GM12878 (cell line): ENCODE measurements around the gene TCHP. TPM values are rescaled to one million over a fixed set of nuclear protein-coding genes. Genes with fewer than 3 reads are reported as not detected.
A peak's percentile ranks its signal among the peaks of the same experiment; 100 is the strongest.

Experiments used
- ATAC-seq: fragments of 200-7000 bp; cut with Tn5 transposase; 3 replicates; pipeline ENCODE4 v1.9.1; 2020; ENCODE audit warnings: mild to moderate bottlenecking, moderate library complexity
- BruUV-seq: library from RNA; stranded (reverse); fragments of 400-500 nt; replicated peaks from 2 replicates; lab custom pipeline; 2021; lab: Mats Ljungman, UMichigan
- CTCF ChIA-PET: fragments of 300-600 bp; sonication (Branson Sonifier 250); formaldehyde crosslinking; extraction: SDS; loops from one replicate; lab custom pipeline; 2021; ENCODE audit warnings: inconsistent platforms; lab: Yijun Ruan, JAX
- POLR2A ChIA-PET: fragments of 350-600 bp; formaldehyde crosslinking; extraction: SDS; loops from one replicate; lab custom pipeline; 2021; ENCODE audit warnings: inconsistent platforms; lab: Charles Lee
- RAD21 ChIA-PET: fragments of 300-600 bp; sonication (Branson Sonifier 250); formaldehyde crosslinking; loops from one replicate; lab custom pipeline; 2023; ENCODE audit warnings: antibody characterized with exemption; ENCODE audit not compliant: unreplicated experiment; lab: Charles Lee
- SMC1A ChIA-PET: fragments of 300-600 bp; sonication (Branson Sonifier 250); formaldehyde crosslinking; loops from one replicate; lab custom pipeline; 2023; ENCODE audit not compliant: unreplicated experiment, uncharacterized antibody; lab: Charles Lee
- DNase-seq: peaks from one replicate; pipeline ENCODE4 v3.0.0-alpha.2; 2011; ENCODE audit warnings: low read depth, low spot score
- FAIRE-seq: peaks from 3 replicates; lab custom pipeline; 2011; peaks lifted over from hg19 to GRCh38; lab: Jason Lieb, UNC
- H2AFZ ChIP-seq: 2 replicates; pipeline ENCODE4 v1.6.0; 2011; ENCODE audit warnings: low read depth, low read length, control low read depth; ENCODE audit not compliant: control insufficient read depth
- H3K27ac ChIP-seq: 2 replicates; pipeline ENCODE4 v1.5.1; 2011; ENCODE audit warnings: control low read depth; ENCODE audit not compliant: control insufficient read depth, insufficient read depth
- H3K27me3 ChIP-seq, 2 experiments: replicated peaks in 1 of 2; 2 replicates each; pipeline versions ENCODE4 v1.6.0 to v1.6.1; 2011; ENCODE audit warnings: low read length in 1 of 2; ENCODE audit not compliant: control insufficient read depth in 2 of 2, insufficient read depth in 2 of 2
- H3K36me3 ChIP-seq, 2 experiments: 2 replicates each; pipeline ENCODE4 v1.5.1; 2011; ENCODE audit warnings: low read length in 1 of 2; ENCODE audit not compliant: control insufficient read depth in 2 of 2, insufficient read depth in 2 of 2
- H3K4me1 ChIP-seq: 2 replicates; pipeline ENCODE4 v1.6.1; 2011; ENCODE audit warnings: mild to moderate bottlenecking, low read length, moderate library complexity, mixed read lengths; ENCODE audit not compliant: control insufficient read depth, insufficient read depth
- H3K4me2 ChIP-seq: 2 replicates; pipeline ENCODE4 v1.6.0; 2011; ENCODE audit warnings: control low read depth; ENCODE audit not compliant: control insufficient read depth, insufficient read depth
- H3K4me3 ChIP-seq: fragments of 200-600 bp; sonication (generic); 2 replicates; pipeline ENCODE4 v1.5.1; 2016
- H3K79me2 ChIP-seq: 2 replicates; pipeline ENCODE4 v1.6.0; 2011; ENCODE audit warnings: low read length; ENCODE audit not compliant: control insufficient read depth, insufficient read depth
- H3K9ac ChIP-seq: 2 replicates; pipeline ENCODE4 v1.8.0; 2011; ENCODE audit warnings: low read length, control low read depth, mixed read lengths; ENCODE audit not compliant: control insufficient read depth, insufficient read depth
- H3K9me3 ChIP-seq: replicated peaks from 3 replicates; pipeline ENCODE4 v1.5.1; 2011; ENCODE audit warnings: mild to moderate bottlenecking, low read length; ENCODE audit not compliant: control insufficient read depth, insufficient read depth
- H4K20me1 ChIP-seq: 2 replicates; pipeline ENCODE4 v1.6.0; 2011; ENCODE audit not compliant: control insufficient read depth, insufficient read depth
- ATF3 ChIP-seq: IDR thresholded peaks from 2 replicates; pipeline ENCODE4 v1.6.1; 2011; ENCODE audit warnings: low read depth, mild to moderate bottlenecking, low read length, moderate library complexity, borderline replicate concordance; ENCODE audit errors: extremely low read depth
- CBFB ChIP-seq: IDR thresholded peaks from 2 replicates; pipeline ENCODE4 v1.6.1; 2016; ENCODE audit warnings: antibody characterized with exemption, low read depth
- CREM ChIP-seq: IDR thresholded peaks from 2 replicates; pipeline ENCODE4 v1.6.1; 2014; ENCODE audit warnings: antibody characterized with exemption, low read depth
- HDAC6 ChIP-seq: fragments of 200-600 bp; sonication (generic); IDR thresholded peaks from one replicate; pipeline ENCODE4 v1.8.0; 2017; ENCODE audit warnings: antibody characterized with exemption; ENCODE audit not compliant: unreplicated experiment
- IKZF1 ChIP-seq: fragments of 450-650 bp; conservative IDR thresholded peaks from 2 replicates; pipeline ENCODE4 v1.6.1; 2017; ENCODE audit warnings: antibody characterized with exemption, mild to moderate bottlenecking
- KDM1A ChIP-seq: fragments of 200-600 bp; sonication (generic); IDR thresholded peaks from 2 replicates; pipeline ENCODE4 v1.6.1; 2016; ENCODE audit warnings: borderline replicate concordance
- KLF5 ChIP-seq: fragments of 450-650 bp; IDR thresholded peaks from 2 replicates; pipeline ENCODE4 v1.6.1; 2014; ENCODE audit warnings: mild to moderate bottlenecking; ENCODE audit not compliant: partially characterized antibody
- NR2C2 ChIP-seq: IDR thresholded peaks from 2 replicates; pipeline ENCODE4 v1.6.1; 2011; ENCODE audit warnings: borderline replicate concordance, low read depth; ENCODE audit not compliant: control insufficient read depth, insufficient read length
- NR2F1 ChIP-seq: fragments of 450-650 bp; conservative IDR thresholded peaks from 2 replicates; pipeline ENCODE4 v1.6.1; 2017; ENCODE audit warnings: mild to moderate bottlenecking
- RCOR1 ChIP-seq: conservative IDR thresholded peaks from 2 replicates; pipeline ENCODE4 v1.6.1; 2012; ENCODE audit warnings: low read depth, low read length, improper control_type of control experiment
- RUNX3 ChIP-seq: IDR thresholded peaks from 2 replicates; pipeline ENCODE4 v1.6.1; 2012; ENCODE audit warnings: low read length, inconsistent platforms
- SIX5 ChIP-seq: IDR thresholded peaks from 2 replicates; pipeline ENCODE4 v1.6.1; 2011; ENCODE audit warnings: mild to moderate bottlenecking, low read depth, low read length, moderate library complexity; ENCODE audit not compliant: severe bottlenecking
- SMC3 ChIP-seq: IDR thresholded peaks from 2 replicates; pipeline ENCODE4 v1.6.1; 2011; ENCODE audit warnings: low read length, improper control_type of control experiment, borderline replicate concordance
- TCF7 ChIP-seq: IDR thresholded peaks from 2 replicates; pipeline ENCODE4 v1.6.1; 2014; ENCODE audit warnings: antibody characterized with exemption, borderline replicate concordance
- ZNF207 ChIP-seq: fragments of 450-650 bp; IDR thresholded peaks from 2 replicates; pipeline ENCODE4 v1.6.1; 2014; ENCODE audit warnings: antibody characterized with exemption, mild to moderate bottlenecking, borderline replicate concordance
- WGBS: methylation state at CpG from one replicate; pipeline ENCODE4 v1.1.6; 2016; ENCODE audit warnings: low lambda C conversion rate; ENCODE audit not compliant: insufficient replicate concordance, insufficient coverage; ENCODE audit errors: missing lambda C conversion rate; 5-methylcytosine and 5-hydroxymethylcytosine counted together
- in situ Hi-C: fragments of 300-500 bp; cut with MboI; formaldehyde crosslinking; loops from 9 replicates; pipeline ENCODE4 v1.14.3; 2018; ENCODE audit warnings: mixed read lengths
- intact Hi-C: fragments of 100-400 bp; cut with micrococcal nuclease; formaldehyde crosslinking; loops from one replicate; pipeline ENCODE4 v1.14.2; 2022; ENCODE audit not compliant: unreplicated experiment
- polyA plus RNA-seq, 11 experiments: library from polyadenylated mRNA; depleted of rRNA in 4 of 11; unstranded in 6 of 11; stranded (reverse) in 5 of 11; fragments of >200 nt; fragmentation: Nextera tagmentation in 4 of 11; fragmentation: Illumina TruSeq in 1 of 11; extraction: Ambion mirVana in 4 of 11; extraction: Trizol in 1 of 11; gene quantifications; 1 replicate in 1 of 11; 2 replicates in 10 of 11; pipeline versions ENCODE4 v1.2.1 to v1.2.3, GENCODE V29; 2011 to 2016; ENCODE audit warnings: inconsistent platforms in 2 of 11, missing spikeins in 2 of 11, low read depth in 1 of 11
- total RNA-seq, 4 experiments: library from RNA; depleted of rRNA in 3 of 4; stranded (reverse); fragments of >200 nt in 3 of 4; fragmentation: Illumina TruSeq in 1 of 4; extraction: Trizol in 1 of 4; gene quantifications; 2 replicates each; pipeline versions ENCODE4 v1.2.1 to v1.2.3, GENCODE V29; 2013 to 2021
- TF ChIP-seq, protein P1 (sequence below): fragments of 450-650 bp; IDR thresholded peaks from 2 replicates; pipeline ENCODE4 v1.6.1; 2016; ENCODE audit warnings: mild to moderate bottlenecking, moderate library complexity, borderline replicate concordance

TCHP gene
- total and polyA plus RNA-seq, 10 of the 15 experiments (the other 5 are each of a cell fraction or from before 2014, with no cell fraction given), result 4.8 to 18.6 (median 15.0) TPM

DNA sequence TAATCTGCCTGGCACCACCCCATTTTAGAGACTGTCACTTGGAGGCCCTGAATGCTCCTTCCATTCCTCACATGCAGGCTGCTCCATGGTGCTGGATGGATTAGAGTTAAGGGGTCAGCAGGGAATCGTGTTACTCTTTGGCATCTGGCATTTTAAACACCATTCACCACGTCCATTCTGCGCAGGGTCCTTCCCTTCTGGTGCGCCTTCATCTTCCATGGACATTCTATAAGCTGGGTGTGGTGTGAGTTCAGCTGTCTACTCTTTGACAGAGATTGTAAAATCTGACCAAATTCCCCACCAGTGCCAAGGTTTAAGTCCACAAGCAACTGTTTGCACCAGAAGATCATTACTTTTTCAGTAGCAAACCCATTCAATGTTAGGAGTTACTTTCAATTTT, 48.3 kb downstream of the TCHP start:
- CTCF ChIA-PET, result interaction anchor here (1.1 kb wide), 1 partner anchor 44 kb away, joined by 3 read pairs; no protein-coding TSS in a partner anchor
- no peak for ATAC-seq

DNA sequence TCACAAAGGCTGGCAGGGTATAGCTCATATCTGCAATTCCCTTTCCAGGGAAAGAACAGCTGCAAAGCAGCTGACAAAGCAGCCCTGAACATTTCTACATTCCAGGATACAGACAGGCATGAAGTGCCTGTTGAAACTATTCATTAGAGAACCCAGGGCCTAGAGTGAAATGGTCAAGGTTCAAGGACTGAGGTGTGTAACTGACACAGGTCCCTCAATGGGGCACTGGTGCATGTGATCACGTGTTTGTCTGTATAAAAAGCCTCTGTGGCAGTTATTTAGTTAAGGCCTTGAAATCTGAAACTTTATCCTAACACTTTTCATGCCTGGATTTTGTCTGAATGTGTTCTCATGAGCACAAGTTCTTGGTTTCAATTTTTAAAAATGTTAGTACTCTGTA, 49.0 kb downstream of the TCHP start:
- no TSS peak for BruUV-seq
- Histone ChIP-seq H3K27me3 (no peaks in the 10 kb centered on the region), H3K4me3 (no peak overlapping the region), H3K36me3 (peaks cover 29 to 39% of the 10 kb centered on the region in 2 experiments), H3K79me2 (no peaks in the 10 kb centered on the region), H3K4me2 (no peak overlapping the region), H3K9me3 (no peaks in the 10 kb centered on the region), H3K27ac (no peak overlapping the region), H3K4me1 (peaks cover 11% of the 10 kb centered on the region; the same call in 1 of the 2 replicates), H4K20me1 (no peaks in the 10 kb centered on the region), H3K9ac (no peak overlapping the region), H2AFZ (no peak overlapping the region)
- no peak for FAIRE-seq
- DNase-seq, result no peak
- intact Hi-C loops (no loop called here), in situ Hi-C loops (no loop called here)
- CTCF ChIA-PET, result no interaction called here
- WGBS, result 56% methylated on average over 1 of the region's 1 CpG
- SMC1A ChIA-PET, result no interaction called here
- POLR2A ChIA-PET, result no interaction called here
- no peak for ATAC-seq
- RAD21 ChIA-PET, result interaction anchor here (0.6 kb wide), 1 partner anchor 62 kb away, joined by 3 read pairs; no protein-coding TSS in a partner anchor
- no peak for TF ChIP-seq RCOR1
- TF ChIP-seq ATF3, result no peak
- TF ChIP-seq HDAC6, result no peak
- TF ChIP-seq SMC3, result no peak
- no peak for TF ChIP-seq SIX5
- TF ChIP-seq CBFB, result no peak
- TF ChIP-seq, protein P1, sequence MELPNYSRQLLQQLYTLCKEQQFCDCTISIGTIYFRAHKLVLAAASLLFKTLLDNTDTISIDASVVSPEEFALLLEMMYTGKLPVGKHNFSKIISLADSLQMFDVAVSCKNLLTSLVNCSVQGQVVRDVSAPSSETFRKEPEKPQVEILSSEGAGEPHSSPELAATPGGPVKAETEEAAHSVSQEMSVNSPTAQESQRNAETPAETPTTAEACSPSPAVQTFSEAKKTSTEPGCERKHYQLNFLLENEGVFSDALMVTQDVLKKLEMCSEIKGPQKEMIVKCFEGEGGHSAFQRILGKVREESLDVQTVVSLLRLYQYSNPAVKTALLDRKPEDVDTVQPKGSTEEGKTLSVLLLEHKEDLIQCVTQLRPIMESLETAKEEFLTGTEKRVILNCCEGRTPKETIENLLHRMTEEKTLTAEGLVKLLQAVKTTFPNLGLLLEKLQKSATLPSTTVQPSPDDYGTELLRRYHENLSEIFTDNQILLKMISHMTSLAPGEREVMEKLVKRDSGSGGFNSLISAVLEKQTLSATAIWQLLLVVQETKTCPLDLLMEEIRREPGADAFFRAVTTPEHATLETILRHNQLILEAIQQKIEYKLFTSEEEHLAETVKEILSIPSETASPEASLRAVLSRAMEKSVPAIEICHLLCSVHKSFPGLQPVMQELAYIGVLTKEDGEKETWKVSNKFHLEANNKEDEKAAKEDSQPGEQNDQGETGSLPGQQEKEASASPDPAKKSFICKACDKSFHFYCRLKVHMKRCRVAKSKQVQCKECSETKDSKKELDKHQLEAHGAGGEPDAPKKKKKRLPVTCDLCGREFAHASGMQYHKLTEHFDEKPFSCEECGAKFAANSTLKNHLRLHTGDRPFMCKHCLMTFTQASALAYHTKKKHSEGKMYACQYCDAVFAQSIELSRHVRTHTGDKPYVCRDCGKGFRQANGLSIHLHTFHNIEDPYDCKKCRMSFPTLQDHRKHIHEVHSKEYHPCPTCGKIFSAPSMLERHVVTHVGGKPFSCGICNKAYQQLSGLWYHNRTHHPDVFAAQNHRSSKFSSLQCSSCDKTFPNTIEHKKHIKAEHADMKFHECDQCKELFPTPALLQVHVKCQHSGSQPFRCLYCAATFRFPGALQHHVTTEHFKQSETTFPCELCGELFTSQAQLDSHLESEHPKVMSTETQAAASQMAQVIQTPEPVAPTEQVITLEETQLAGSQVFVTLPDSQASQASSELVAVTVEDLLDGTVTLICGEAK, result no peak
- TF ChIP-seq ZNF207, result no peak

More for the DNA sequence above, 48.3 kb downstream of the TCHP start:
- H3K4me2 ChIP-seq, result no peak overlapping the region
- H4K20me1 ChIP-seq, result no peaks in the 10 kb centered on the region
- H3K79me2 ChIP-seq, result no peaks in the 10 kb centered on the region
- H3K36me3 ChIP-seq, result peaks cover 29 to 36% of the 10 kb centered on the region in 2 experiments
- no peak overlapping the region for H2AFZ ChIP-seq
- DNase-seq (no peak), FAIRE-seq (no peak)
- in situ Hi-C loops (no loop called here), intact Hi-C loops (no loop called here)
- SMC1A ChIA-PET, result interaction anchor here (1.2 kb wide), 1 partner anchor 63 kb away, joined by 3 read pairs; no protein-coding TSS in a partner anchor
- no peak overlapping the region for H3K9ac ChIP-seq
- peaks cover 11% of the 10 kb centered on the region; the same call in 1 of the 2 replicates for H3K4me1 ChIP-seq
- H3K27ac ChIP-seq, result no peak overlapping the region
- 95% methylated on average over 4 of the region's 4 CpGs for WGBS
- H3K9me3 ChIP-seq, result no peaks in the 10 kb centered on the region
- TF ChIP-seq CREM (no peak), KLF5 (no peak), RUNX3 (no peak), NR2F1 (no peak), ATF3 (no peak), TCF7 (no peak), KDM1A (no peak), IKZF1 (no peak), NR2C2 (no peak)
- POLR2A ChIA-PET, result no interaction called here
- no peak overlapping the region for H3K4me3 ChIP-seq
- no peaks in the 10 kb centered on the region for H3K27me3 ChIP-seq
- TSS peak; percentile 22 for BruUV-seq
- RAD21 ChIA-PET, result interaction anchor here (0.6 kb wide), 1 partner anchor 63 kb away, joined by 3 read pairs; no protein-coding TSS in a partner anchor
